HepG2 (cell line): ENCODE data around the gene CHCHD6. TPM values are rescaled to one million over a fixed set of nuclear protein-coding genes. Genes with fewer than 3 reads are reported as not detected.
A peak's percentile ranks its signal among the peaks of the same experiment; 100 is the strongest.

Source experiments
- DBP ChIP-seq: sonication (generic); formaldehyde crosslinking; IDR thresholded peaks from 2 replicates; pipeline ENCODE4 v1.4.0; 2020; ENCODE audit warnings: missing genetic modification reagents; ENCODE audit errors: not compliant biosample characterization
- DMTF1 ChIP-seq: sonication (generic); formaldehyde crosslinking; IDR thresholded peaks from 2 replicates; pipeline ENCODE4 v1.4.0; 2020; ENCODE audit warnings: mild to moderate bottlenecking, missing genetic modification reagents
- ETV5 ChIP-seq: IDR thresholded peaks from 2 replicates; pipeline ENCODE4 v1.6.1; 2018; ENCODE audit warnings: missing biosample characterization, missing genetic modification reagents, inconsistent platforms, borderline replicate concordance
- FOXP1 ChIP-seq, 2 experiments: fragments of 450-650 bp in 1 of 2; IDR thresholded peaks; 2 replicates each; pipeline ENCODE4 v1.6.1; 2017 to 2018; ENCODE audit warnings: antibody characterized with exemption in 1 of 2
- GMEB2 ChIP-seq: IDR thresholded peaks from 2 replicates; pipeline ENCODE4 v1.6.1; 2016; ENCODE audit warnings: missing biosample characterization, missing genetic modification reagents, low read depth
- HNRNPH1 ChIP-seq: fragments of 200-400 bp; formaldehyde crosslinking; optimal IDR thresholded peaks from 2 replicates; pipeline ENCODE3; 2017; ENCODE audit warnings: mild to moderate bottlenecking, low read depth, low read length
- HOXA9 ChIP-seq: sonication (generic); formaldehyde crosslinking; IDR thresholded peaks from 2 replicates; pipeline ENCODE4 v1.8.1; 2022; ENCODE audit warnings: missing genetic modification reagents, mild to moderate bottlenecking, moderate library complexity, borderline replicate concordance
- JUND ChIP-seq: sonication (generic); formaldehyde crosslinking; IDR thresholded peaks from 2 replicates; pipeline ENCODE4 v1.8.0; 2022; ENCODE audit warnings: mild to moderate bottlenecking, missing genetic modification reagents
- KAT2B ChIP-seq: fragments of 150-350 bp; IDR thresholded peaks from 2 replicates; pipeline ENCODE4 v1.6.1; 2014; ENCODE audit warnings: low read depth, low read length, borderline replicate concordance
- RXRB ChIP-seq: IDR thresholded peaks from 2 replicates; pipeline ENCODE4 v1.6.1; 2016; ENCODE audit warnings: borderline replicate concordance, missing genetic modification reagents, missing compliant biosample characterization
- ZNF572 ChIP-seq: sonication (generic); formaldehyde crosslinking; IDR thresholded peaks from 2 replicates; pipeline ENCODE4 v1.5.1; 2020; ENCODE audit warnings: mild to moderate bottlenecking, missing genetic modification reagents
- polyA plus RNA-seq, 8 experiments: library from polyadenylated mRNA; depleted of rRNA in 3 of 8; stranded (reverse) in 7 of 8; unstranded in 1 of 8; fragments of >200 nt; fragmentation: Illumina TruSeq in 4 of 8; extraction: Trizol in 4 of 8; gene quantifications; 2 replicates each; pipeline versions ENCODE4 v1.2.1 to v1.2.3, GENCODE V29; 2011 to 2016; ENCODE audit warnings: low read depth in 4 of 8, missing spikeins in 1 of 8, mixed read lengths in 1 of 8; ENCODE audit not compliant: insufficient read depth in 1 of 8
- total RNA-seq, 5 experiments: library from RNA; depleted of rRNA; stranded (reverse); fragments of >200 nt; fragmentation: Illumina TruSeq; extraction: Trizol; gene quantifications; 2 replicates each; pipeline ENCODE4 v1.2.3, GENCODE V29; 2016; ENCODE audit warnings: low read depth in 1 of 5
- TF ChIP-seq, protein P1 (sequence below): sonication (generic); formaldehyde crosslinking; IDR thresholded peaks from 2 replicates; pipeline ENCODE4 v1.4.0; 2020; ENCODE audit warnings: low read depth, missing genetic modification reagents

The CHCHD6 gene
- total and polyA plus RNA-seq, 2 of the 13 experiments (the other 11 are each of a cell fraction or from before 2014, with no cell fraction given) = 20.3 to 20.8 TPM

DNA sequence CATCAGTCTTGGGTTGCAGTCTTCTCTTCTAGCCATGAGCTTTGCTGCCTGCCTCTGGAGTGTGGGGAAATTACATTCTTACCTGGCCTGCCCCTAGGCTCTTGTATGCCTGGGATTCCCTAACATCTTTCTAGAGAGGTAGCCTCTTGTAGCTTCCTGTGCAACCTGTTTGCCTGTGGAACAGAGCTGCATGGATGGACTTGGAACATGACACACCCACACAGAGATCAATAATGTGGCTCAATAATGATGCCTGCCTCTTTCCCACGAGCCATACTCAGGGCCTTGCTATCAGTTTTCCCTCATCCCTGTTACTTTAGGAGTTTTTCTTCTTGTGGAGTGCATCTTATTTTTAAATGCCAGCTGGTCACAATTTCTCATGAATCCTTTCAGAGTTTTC, 11.4 kb downstream of the CHCHD6 start (continued):
- TF ChIP-seq DMTF1 (CRISPR knock-in tag) (no peak), ZNF572 (no peak), KAT2B (peak; percentile 85), JUND (CRISPR knock-in tag) (no peak), GMEB2 (CRISPR knock-in tag) (no peak), HNRNPH1 (no peak), FOXP1 (IDR thresholded peaks at IDR 0.05) (no peak), FOXP1 (CRISPR knock-in tag; IDR thresholded peaks at IDR 0.05) (no peak), DBP (no peak), RXRB (CRISPR knock-in tag) (no peak), ETV5 (CRISPR knock-in tag) (peak; percentile 17; the same call in 1 of the 2 replicates), HOXA9 (CRISPR knock-in tag) (no peak)
- TF ChIP-seq, protein P1, sequence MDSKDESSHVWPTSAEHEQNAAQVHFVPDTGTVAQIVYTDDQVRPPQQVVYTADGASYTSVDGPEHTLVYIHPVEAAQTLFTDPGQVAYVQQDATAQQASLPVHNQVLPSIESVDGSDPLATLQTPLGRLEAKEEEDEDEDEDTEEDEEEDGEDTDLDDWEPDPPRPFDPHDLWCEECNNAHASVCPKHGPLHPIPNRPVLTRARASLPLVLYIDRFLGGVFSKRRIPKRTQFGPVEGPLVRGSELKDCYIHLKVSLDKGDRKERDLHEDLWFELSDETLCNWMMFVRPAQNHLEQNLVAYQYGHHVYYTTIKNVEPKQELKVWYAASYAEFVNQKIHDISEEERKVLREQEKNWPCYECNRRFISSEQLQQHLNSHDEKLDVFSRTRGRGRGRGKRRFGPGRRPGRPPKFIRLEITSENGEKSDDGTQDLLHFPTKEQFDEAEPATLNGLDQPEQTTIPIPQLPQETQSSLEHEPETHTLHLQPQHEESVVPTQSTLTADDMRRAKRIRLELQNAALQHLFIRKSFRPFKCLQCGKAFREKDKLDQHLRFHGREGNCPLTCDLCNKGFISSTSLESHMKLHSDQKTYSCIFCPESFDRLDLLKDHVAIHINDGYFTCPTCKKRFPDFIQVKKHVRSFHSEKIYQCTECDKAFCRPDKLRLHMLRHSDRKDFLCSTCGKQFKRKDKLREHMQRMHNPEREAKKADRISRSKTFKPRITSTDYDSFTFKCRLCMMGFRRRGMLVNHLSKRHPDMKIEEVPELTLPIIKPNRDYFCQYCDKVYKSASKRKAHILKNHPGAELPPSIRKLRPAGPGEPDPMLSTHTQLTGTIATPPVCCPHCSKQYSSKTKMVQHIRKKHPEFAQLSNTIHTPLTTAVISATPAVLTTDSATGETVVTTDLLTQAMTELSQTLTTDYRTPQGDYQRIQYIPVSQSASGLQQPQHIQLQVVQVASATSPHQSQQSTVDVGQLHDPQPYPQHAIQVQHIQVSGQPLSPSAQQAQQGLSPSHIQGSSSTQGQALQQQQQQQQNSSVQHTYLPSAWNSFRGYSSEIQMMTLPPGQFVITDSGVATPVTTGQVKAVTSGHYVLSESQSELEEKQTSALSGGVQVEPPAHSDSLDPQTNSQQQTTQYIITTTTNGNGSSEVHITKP = no peak
- TF ChIP-seq, all 625 proteins: peak for 5
